ENCODE data around the gene CETN2.
"Not testable (repeated sequence)": the region's sequence is repeated elsewhere in the genome, so short reads cannot be mapped to it uniquely, and the experiment has no call there.

Gene CETN2

DNA sequence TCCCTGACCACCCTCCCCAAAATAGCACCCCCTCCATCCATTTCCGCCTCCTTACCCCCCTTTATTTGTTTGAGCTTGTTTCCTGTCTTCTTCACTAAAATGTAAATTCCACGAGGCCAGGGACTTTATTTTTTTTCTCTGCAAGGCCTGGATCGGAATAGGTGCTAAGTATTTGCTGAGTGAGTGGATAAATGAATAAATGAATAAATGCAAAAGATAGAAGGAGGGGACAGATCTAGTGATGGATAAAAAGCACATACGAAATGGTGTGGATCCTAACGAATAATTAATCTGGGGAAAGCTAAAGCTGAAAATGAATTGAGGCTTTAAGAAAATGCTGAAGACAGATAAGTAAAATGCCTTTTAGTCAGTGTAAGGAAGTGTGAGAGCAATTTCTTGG lies 12.2 kb downstream of the CETN2 start:
- no peaks in the 10 kb centered on the region for H3K9me3 Mint-ChIP-seq
- no peak for ATAC-seq
- no peak for DNase-seq
- peaks cover 7% of the 10 kb centered on the region for H3K4me1 Mint-ChIP-seq
- H3K4me3 Mint-ChIP-seq = no peak overlapping the region
- H3K27me3 Mint-ChIP-seq = peaks cover 8% of the 10 kb centered on the region
- H3K27ac Mint-ChIP-seq = no peak overlapping the region
- no peaks in the 10 kb centered on the region for H3K36me3 Mint-ChIP-seq (ENCODE audit: low read depth)

- no peaks in the 10 kb centered on the region for H3K36me3 Mint-ChIP-seq (ENCODE audit: low read depth)
- DNase-seq (peak; percentile 7), ATAC-seq (no peak)
- no peak overlapping the region for H3K27ac Mint-ChIP-seq
- H3K9me3 Mint-ChIP-seq = no peaks in the 10 kb centered on the region
- peaks cover 5% of the 10 kb centered on the region for H3K4me1 Mint-ChIP-seq
- peaks cover 8% of the 10 kb centered on the region for H3K27me3 Mint-ChIP-seq
- H3K4me3 Mint-ChIP-seq = no peak overlapping the region
These were observed 13.3 kb downstream of the CETN2 start for GRCh38 chrX:152817078-152817764.

DNA sequence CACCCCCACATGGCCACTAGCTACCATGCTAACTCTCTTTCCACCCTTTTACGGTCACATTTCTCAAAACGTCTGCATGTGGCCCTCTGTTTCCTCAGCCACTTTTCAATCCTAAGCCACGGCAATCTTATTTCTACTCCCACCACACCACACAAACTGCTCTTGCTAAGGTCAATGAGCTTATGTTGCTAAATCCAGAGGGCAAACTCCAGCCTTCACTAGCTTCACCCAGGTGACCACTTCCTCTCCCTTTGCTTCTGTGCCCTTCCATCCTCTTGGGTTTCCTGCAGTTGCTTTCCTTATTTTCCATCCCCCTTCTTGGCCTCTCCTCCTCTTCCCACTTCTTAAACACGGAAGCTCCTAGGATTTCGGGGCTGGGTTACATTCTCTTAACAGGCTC lies 16.5 kb downstream of the CETN2 start:
- H3K4me3 Mint-ChIP-seq = no peak overlapping the region
- H3K27ac Mint-ChIP-seq = no peak overlapping the region
- DNase-seq = no peak
- peaks cover 2% of the 10 kb centered on the region for H3K27me3 Mint-ChIP-seq
- no peak for ATAC-seq
- no peaks in the 10 kb centered on the region for H3K9me3 Mint-ChIP-seq
- no peaks in the 10 kb centered on the region for H3K36me3 Mint-ChIP-seq (ENCODE audit: low read depth)
- peaks cover 1% of the 10 kb centered on the region for H3K4me1 Mint-ChIP-seq

- Mint-ChIP-seq H3K27ac (no peak overlapping the region), H3K4me1 (peaks cover 1% of the 10 kb centered on the region), H3K27me3 (peaks cover 2% of the 10 kb centered on the region), H3K9me3 (no peaks in the 10 kb centered on the region), H3K36me3 (ENCODE audit: low read depth) (no peaks in the 10 kb centered on the region), H3K4me3 (no peak overlapping the region)
- no peak for DNase-seq
- ATAC-seq = no peak
These were observed 17.4 kb downstream of the CETN2 start for GRCh38 chrX:152813206-152813605.

GRCh38 chrX:152810403-152810802 lies 20.2 kb downstream of the CETN2 start:
- ATAC-seq (no peak), DNase-seq (no peak)
- Mint-ChIP-seq H3K9me3 (no peaks in the 10 kb centered on the region), H3K36me3 (ENCODE audit: low read depth) (no peaks in the 10 kb centered on the region), H3K4me3 (no peak overlapping the region), H3K27me3 (no peaks in the 10 kb centered on the region), H3K27ac (no peak overlapping the region), H3K4me1 (peaks cover 4% of the 10 kb centered on the region)

DNA sequence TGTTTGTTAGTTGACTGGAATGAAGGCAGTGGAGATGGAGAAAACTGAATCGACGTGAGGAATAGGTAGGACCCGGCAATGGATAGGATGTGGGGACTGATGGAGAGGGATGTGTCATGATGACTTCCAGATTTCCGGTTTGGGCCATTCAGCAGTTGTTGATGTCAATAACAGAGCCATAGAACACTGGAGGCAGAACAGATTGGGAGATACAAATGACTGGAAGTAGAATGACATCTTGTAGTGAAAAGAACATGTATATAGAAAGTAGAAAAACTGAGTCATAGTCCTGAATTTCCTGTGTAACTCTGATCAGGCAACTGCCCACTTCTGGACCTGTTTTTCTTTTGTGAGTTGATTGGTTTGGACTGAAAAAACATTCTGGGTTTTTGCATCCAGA lies 24.5 kb downstream of the CETN2 start:
- H3K9me3 Mint-ChIP-seq = no peaks in the 10 kb centered on the region
- peaks cover 4% of the 10 kb centered on the region for H3K27me3 Mint-ChIP-seq
- DNase-seq (no peak), ATAC-seq (no peak)
- no peaks in the 10 kb centered on the region for H3K36me3 Mint-ChIP-seq (ENCODE audit: low read depth)
- no peak overlapping the region for H3K27ac Mint-ChIP-seq
- no peak overlapping the region for H3K4me3 Mint-ChIP-seq
- H3K4me1 Mint-ChIP-seq = peaks cover 3% of the 10 kb centered on the region

DNA sequence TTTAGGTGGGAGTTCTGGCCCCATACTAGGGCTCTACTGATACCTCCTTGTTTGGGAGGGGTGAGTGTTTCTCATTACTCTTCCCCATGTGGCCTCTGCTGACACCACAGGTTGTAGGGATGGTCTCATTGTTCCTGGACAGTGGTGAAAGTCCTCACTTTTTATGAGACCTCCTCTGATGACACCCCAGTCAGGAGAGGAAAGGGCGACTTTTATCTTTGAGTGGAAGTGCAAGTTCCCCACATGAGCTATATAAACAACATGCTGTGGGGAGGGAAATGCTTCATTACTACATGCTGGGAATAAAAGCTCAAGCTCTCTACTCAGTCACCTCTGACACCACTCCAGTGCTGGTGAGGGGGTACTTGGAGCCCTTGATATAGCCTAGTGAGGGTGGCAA lies 31.6 kb downstream of the CETN2 start:
- DNase-seq = no peak

GRCh38 chrX:152787062-152787461 lies 43.5 kb downstream of the CETN2 start:
- not testable (repeated sequence) for H3K36me3 Mint-ChIP-seq (ENCODE audit: low read depth); H3K9me3 Mint-ChIP-seq; H3K4me3 Mint-ChIP-seq; DNase-seq; H3K4me1 Mint-ChIP-seq; H3K27me3 Mint-ChIP-seq; H3K27ac Mint-ChIP-seq
- ATAC-seq = peak; percentile 76

More for the DNA sequence above, 31.6 kb downstream of the CETN2 start:
- no peaks in the 10 kb centered on the region for H3K36me3 Mint-ChIP-seq (ENCODE audit: low read depth)
- H3K27ac Mint-ChIP-seq = no peak overlapping the region
- no peak for ATAC-seq
- peaks cover 2% of the 10 kb centered on the region for H3K27me3 Mint-ChIP-seq
- H3K4me3 Mint-ChIP-seq = no peak overlapping the region
- no peaks in the 10 kb centered on the region for H3K9me3 Mint-ChIP-seq
- H3K4me1 Mint-ChIP-seq = no peaks in the 10 kb centered on the region

Data from activated naive CD8-positive, alpha-beta T cell treated with anti-CD3 and anti-CD28 coated beads, Interleukin-2, amount 50 U/mL, for 24 hours (primary cell).